ENCODE results near the gene VPS16. TPM values are rescaled to one million over a fixed set of nuclear protein-coding genes. Genes with fewer than 3 reads are reported as not detected.
"Not testable (repeated sequence)": the region's sequence is repeated elsewhere in the genome, so short reads cannot be mapped to it uniquely, and the experiment has no call there.

Gene VPS16
- total RNA-seq, 4 donors from 2014 or later = 29.2 to 42.2 (median 36.7) TPM

- intact Hi-C loops (cut with DNase I; ENCODE audit: low total_unique reads) (no loop called here), in situ Hi-C loops (cut with MboI; ENCODE audit: low pct_ligation_motif_present in 1 of 4, low pct_unique_long_range_greater_than_20kb in 1 of 4, low sequenced_read_pairs in 3 of 4) (no loop called here)
- Histone ChIP-seq H3K36me3 (no peaks in the 10 kb centered on the region), H3K4me1 (peaks cover 0 to 7% (median under 1%) of the 10 kb centered on the region in 4 donors), H3K27ac (no peak overlapping the region), H3K27me3 (peaks cover 68% of the 10 kb centered on the region), H3K9me3 (no peaks in the 10 kb centered on the region), H3K4me3 (no peak overlapping the region)
- TF ChIP-seq CTCF (IDR thresholded peaks at IDR 0.05) (no peak), EP300 (IDR thresholded peaks at IDR 0.05; ENCODE audit: low read depth) (no peak), POLR2AphosphoS5 (IDR thresholded peaks at IDR 0.05) (no peak), POLR2A (IDR thresholded peaks at IDR 0.05) (no peak)
- whole genome bisulfite sequencing, 2 donors (ENCODE audit: low coverage in 1 of 2) = 14 to 32% methylated on average over 2 to 4 of the region's 4 CpGs
- peak; percentile 38 for DNase-seq
Observed at GRCh38 chr20:2806351-2806701, 34.2 kb upstream of the VPS16 start.

GRCh38 chr20:2807019-2807418, 33.5 kb upstream of the VPS16 start:
- TF ChIP-seq POLR2AphosphoS5 (IDR thresholded peaks at IDR 0.05) = no peak
- no peak for TF ChIP-seq EP300 (IDR thresholded peaks at IDR 0.05; ENCODE audit: low read depth)
- no peak for TF ChIP-seq POLR2A (IDR thresholded peaks at IDR 0.05)
- TF ChIP-seq CTCF (IDR thresholded peaks at IDR 0.05) = no peak
- peaks cover 68% of the 10 kb centered on the region for H3K27me3 ChIP-seq
- H3K27ac ChIP-seq = no peak overlapping the region
- no peak overlapping the region for H3K4me3 ChIP-seq
- intact Hi-C loops (cut with DNase I; ENCODE audit: low total_unique reads) (no loop called here), in situ Hi-C loops (cut with MboI; ENCODE audit: low pct_ligation_motif_present in 1 of 4, low pct_unique_long_range_greater_than_20kb in 1 of 4, low sequenced_read_pairs in 3 of 4) (no loop called here)
- WGBS, 2 donors (ENCODE audit: low coverage in 1 of 2) = 84% methylated on average over 4 of the region's 4 CpGs; no CpG with 5 or more reads in 1 of the 2 donors
- H3K9me3 ChIP-seq = peaks cover 0 to 4% of the 10 kb centered on the region in 2 donors
- H3K36me3 ChIP-seq = no peaks in the 10 kb centered on the region
- peaks cover 0 to 6% (median 0%) of the 10 kb centered on the region in 4 donors for H3K4me1 ChIP-seq
- no peak for DNase-seq

GRCh38 chr20:2807929-2808328, 32.6 kb upstream of the VPS16 start:
- intact Hi-C loops (cut with DNase I; ENCODE audit: low total_unique reads); in situ Hi-C loops (cut with MboI; ENCODE audit: low pct_ligation_motif_present in 1 of 4, low pct_unique_long_range_greater_than_20kb in 1 of 4, low sequenced_read_pairs in 3 of 4); H3K36me3 ChIP-seq; DNase-seq; H3K4me3 ChIP-seq; H3K27ac ChIP-seq; H3K4me1 ChIP-seq: not testable (repeated sequence)
- H3K27me3 ChIP-seq = peaks cover 68% of the 10 kb centered on the region
- H3K9me3 ChIP-seq = peaks cover 0 to 11% of the 10 kb centered on the region in 2 donors
- 84% methylated on average over 8 of the region's 9 CpGs; no CpG with 5 or more reads in 1 of the 2 donors for WGBS, 2 donors (ENCODE audit: low coverage in 1 of 2)

- peaks cover 51% of the 10 kb centered on the region for H3K27me3 ChIP-seq
- intact Hi-C loops (cut with DNase I; ENCODE audit: low total_unique reads) = no loop called here
- H3K4me3 ChIP-seq = no peak overlapping the region
- peaks cover 0 to 11% of the 10 kb centered on the region in 2 donors for H3K9me3 ChIP-seq
- peaks cover 0 to 6% (median 0%) of the 10 kb centered on the region in 4 donors for H3K4me1 ChIP-seq
- WGBS, 2 donors (ENCODE audit: low coverage in 1 of 2) = 81 to 86% methylated on average over 5 to 10 of the region's 10 CpGs
- TF ChIP-seq EP300 (IDR thresholded peaks at IDR 0.05; ENCODE audit: low read depth) = no peak
- DNase-seq = no peak
- no peaks in the 10 kb centered on the region for H3K36me3 ChIP-seq
- in situ Hi-C loops (cut with MboI; ENCODE audit: low pct_ligation_motif_present in 1 of 4, low pct_unique_long_range_greater_than_20kb in 1 of 4, low sequenced_read_pairs in 3 of 4) = no loop called here
- H3K27ac ChIP-seq = peak overlapping the region in 3 of 4 donors; percentile 58 to 73 (median 61)
Observed at GRCh38 chr20:2809690-2810089, 30.9 kb upstream of the VPS16 start.

- H3K27me3 ChIP-seq = peaks cover 28% of the 10 kb centered on the region
- WGBS, 2 donors (ENCODE audit: low coverage in 1 of 2) = 88 to 90% methylated on average over 3 of the region's 3 CpGs
- peaks cover 0 to 3% (median 0%) of the 10 kb centered on the region in 4 donors for H3K4me1 ChIP-seq
- TF ChIP-seq POLR2A (IDR thresholded peaks at IDR 0.05) (no peak), POLR2AphosphoS5 (IDR thresholded peaks at IDR 0.05) (no peak), CTCF (IDR thresholded peaks at IDR 0.05) (no peak)
- peaks cover 0 to 11% of the 10 kb centered on the region in 2 donors for H3K9me3 ChIP-seq
- H3K36me3 ChIP-seq = no peaks in the 10 kb centered on the region
- DNase-seq = no peak
- H3K27ac ChIP-seq = no peak overlapping the region
- no peak overlapping the region for H3K4me3 ChIP-seq
- in situ Hi-C loops (cut with MboI; ENCODE audit: low pct_ligation_motif_present in 1 of 4, low pct_unique_long_range_greater_than_20kb in 1 of 4, low sequenced_read_pairs in 3 of 4) = no loop called here
- intact Hi-C loops (cut with DNase I; ENCODE audit: low total_unique reads) = no loop called here
Observed at GRCh38 chr20:2812189-2812588, 28.4 kb upstream of the VPS16 start.

Measured in transverse colon (tissue), 4 donors.